ENCODE measurements around the gene HCN4.

The HCN4 gene

DNA sequence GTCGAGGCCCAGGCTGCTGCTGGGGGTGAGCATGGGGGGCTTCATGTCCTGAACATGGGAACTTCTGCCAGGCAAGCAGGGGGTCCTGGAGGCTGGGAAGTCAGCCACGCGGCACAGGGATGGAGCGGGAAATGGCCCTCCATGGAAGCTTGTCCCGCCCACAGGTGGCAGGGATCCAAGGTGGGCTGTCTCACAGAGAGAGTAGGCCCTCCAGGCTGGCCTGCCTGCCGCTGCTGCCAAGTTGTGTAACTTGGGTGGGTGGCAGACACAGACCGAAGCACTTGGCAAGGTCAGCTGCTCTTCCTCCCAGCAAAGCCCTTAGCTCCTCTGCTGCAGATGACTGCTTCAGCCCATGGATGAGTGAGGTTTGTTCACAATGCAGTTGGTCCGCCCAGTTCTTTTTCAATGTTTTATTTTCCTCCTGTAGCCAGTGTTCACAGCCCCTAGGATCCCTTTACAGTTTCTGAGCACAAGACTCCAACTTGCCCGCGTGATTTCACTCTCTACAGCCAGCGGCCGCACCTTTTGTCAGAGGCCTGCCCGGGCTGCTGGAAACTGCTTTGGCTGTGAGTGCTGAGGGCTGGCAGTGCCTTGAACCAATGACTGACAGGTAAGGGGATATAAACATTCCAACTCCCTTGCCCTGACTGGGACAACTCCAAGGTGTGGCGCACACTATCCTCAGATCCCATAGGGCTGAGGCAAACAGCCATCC lies 26.7 kb downstream of the HCN4 start:
- no peak for DNase-seq

DNA sequence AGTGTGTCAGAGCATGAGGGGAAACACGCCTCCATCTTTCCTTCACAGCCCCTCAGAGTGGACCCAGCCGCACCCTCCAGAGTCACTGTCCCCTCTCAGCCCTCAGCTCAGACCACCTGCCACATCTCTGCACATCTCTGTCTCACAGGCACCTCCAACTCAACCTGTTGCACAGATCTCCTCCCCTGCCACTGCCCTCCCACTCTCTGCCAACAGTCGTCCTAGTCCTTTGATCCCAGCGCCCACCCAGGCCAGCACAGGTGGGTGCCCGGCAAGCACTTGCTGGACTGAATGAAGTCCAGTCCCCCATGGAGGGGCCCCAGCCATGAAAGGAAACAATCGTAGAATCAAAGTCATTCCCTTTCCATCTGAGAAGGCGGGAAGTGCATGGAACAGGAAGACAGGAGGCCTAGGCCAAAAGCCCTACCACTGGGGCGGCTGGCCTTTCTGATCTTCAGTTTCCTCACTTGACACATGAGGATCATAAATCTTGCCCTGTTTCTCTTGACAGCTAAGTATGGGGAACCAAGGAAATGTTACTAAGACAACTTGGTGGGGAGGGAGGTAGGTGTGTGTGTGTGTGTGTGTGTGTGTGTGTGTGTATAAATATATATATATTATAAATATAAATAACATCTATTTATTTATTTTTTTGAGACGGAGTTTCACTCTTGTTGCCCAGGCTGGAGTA lies 28.1 kb downstream of the HCN4 start:
- no peak for DNase-seq

- no peak for DNase-seq
Observed at GRCh38 chr15:73338606-73339374, 30.0 kb downstream of the HCN4 start.

- DNase-seq = no peak
Observed at GRCh38 chr15:73338058-73338457, 30.7 kb downstream of the HCN4 start.

DNA sequence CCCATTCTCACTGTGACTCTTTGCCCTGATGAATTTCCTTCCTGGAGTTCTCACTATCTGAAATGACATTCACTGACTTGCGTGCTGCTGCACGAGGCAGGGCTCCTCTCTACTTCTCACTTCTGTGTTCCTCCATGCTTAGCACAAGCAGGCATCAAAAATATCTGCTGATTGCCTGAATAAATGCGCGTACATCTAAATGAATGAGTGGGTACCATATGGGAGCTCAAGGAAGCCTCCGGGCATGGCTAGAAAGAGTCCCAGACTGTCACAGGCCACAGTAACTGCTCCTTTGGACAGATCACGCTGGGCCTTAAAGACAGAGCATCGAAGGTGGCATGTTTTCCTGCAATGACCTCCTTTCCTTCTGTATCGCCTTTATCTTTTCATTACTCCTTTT lies 31.6 kb downstream of the HCN4 start:
- DNase-seq = no peak

GRCh38 chr15:73336756-73337155 lies 32.0 kb downstream of the HCN4 start:
- no peak for DNase-seq

DNA sequence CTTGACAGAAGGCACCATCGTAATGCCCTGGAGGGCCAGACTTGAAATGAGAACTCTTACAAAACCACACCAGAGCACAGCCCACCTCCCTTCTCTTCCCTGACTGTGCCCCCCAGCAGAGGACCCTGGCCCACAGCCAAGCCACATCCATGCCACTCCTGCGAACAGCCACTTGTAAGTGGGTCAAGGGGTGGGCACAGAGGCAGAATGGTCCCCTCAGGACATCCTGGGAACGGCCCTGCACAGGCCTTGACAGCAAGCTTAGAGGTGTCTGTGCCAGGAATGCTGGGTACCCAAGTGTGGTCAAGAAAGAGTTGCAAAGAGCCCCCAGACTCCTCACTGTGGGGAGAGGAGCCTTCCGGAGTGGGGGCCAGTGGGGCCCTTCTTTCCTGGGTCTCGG lies 33.3 kb downstream of the HCN4 start:
- no peak for DNase-seq

DNA sequence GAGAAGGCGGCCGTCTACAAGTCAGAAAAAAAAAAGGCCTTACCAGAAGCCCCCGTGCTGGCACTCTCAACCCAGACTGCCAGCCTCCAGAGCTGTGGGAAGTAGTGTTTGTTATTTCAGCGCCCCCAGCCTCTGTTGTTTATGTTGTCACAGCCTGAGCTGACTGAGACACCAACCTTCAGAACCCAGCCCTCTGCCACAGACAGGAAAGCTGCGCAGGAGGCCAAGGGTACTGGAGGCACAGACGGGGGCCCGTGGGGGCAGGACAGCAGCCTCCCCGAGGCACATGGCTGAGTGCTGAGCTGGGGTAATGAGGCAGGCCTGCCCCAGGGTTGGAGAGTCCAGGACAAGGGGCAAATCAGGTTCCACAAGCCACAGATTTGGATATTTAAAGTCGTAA lies 33.7 kb downstream of the HCN4 start:
- no peak for DNase-seq

- DNase-seq = no peak
Observed at GRCh38 chr15:73334086-73334485, 34.7 kb downstream of the HCN4 start.

- no peak for DNase-seq
Observed at GRCh38 chr15:73333001-73333400, 35.8 kb downstream of the HCN4 start.

DNA sequence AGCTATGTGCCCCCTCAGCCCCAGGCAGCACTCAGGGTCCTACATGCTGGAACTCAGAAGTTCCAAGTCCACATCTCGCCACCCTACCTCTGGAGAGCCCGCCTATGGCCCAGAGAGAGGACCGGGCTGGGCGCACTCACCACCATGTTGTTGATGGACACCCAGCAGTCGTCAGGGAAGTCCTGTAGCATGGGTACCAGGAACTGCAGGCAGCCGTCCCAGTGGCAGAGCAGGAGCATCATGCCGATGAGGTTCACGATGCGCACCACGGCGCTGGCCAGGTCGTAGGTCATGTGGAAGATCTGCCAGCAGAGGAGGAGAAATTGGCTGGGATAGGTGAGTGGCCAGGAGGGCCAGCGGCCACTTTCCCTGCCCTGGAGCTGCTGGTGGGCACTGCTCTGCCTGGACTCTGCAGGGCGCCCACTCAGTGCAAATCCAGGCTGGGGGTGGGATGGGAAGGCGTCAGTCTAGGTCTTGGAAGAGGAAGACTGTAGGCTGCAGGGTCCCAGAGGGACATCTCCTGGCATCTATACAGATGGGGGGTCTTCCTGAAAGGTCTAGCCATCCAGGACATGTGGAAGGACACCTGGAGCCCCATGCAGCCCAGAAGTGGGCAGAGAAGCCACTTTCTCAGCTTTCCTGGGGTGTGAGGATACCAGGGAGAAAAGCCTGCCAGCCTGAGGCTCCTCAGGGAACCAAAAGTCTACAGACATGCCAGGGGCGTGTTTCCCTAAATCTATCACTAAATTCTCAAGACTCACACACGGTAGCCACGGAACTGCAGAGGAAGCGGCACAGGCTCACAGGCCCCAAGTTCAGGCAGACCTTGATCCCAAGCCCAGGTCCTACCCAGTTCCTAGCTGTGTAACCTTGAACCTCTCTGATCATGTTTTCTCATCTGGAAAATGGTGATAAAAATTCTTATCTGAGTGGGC lies 36.5 kb downstream of the HCN4 start:
- DNase-seq = no peak

GRCh38 chr15:73331501-73331900 lies 37.3 kb downstream of the HCN4 start:
- DNase-seq = no peak

- no peak for DNase-seq
Observed at GRCh38 chr15:73330206-73331051, 38.3 kb downstream of the HCN4 start.

- DNase-seq = no peak
Observed at GRCh38 chr15:73329501-73330200, 39.1 kb downstream of the HCN4 start.

DNA sequence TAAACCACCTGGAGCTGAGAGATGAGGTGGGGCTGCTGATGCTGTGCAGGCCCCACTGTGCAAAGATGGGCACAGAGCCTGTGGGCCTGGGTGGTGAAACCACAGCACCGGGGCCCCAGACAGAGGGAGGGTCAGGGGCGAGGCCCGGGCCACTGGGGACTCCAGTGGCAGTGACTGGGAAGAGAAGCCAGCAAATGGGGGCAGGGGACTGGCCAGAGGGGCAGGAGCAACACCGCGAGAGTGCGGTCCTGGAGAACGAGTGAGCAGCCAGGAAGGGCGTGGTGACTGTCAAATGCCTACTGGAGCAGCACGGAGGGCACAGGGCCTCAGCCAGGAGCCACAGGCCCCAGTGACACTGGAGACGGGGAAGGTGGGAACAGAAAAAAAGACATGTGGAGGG lies 39.8 kb downstream of the HCN4 start:
- no peak for DNase-seq

DNA sequence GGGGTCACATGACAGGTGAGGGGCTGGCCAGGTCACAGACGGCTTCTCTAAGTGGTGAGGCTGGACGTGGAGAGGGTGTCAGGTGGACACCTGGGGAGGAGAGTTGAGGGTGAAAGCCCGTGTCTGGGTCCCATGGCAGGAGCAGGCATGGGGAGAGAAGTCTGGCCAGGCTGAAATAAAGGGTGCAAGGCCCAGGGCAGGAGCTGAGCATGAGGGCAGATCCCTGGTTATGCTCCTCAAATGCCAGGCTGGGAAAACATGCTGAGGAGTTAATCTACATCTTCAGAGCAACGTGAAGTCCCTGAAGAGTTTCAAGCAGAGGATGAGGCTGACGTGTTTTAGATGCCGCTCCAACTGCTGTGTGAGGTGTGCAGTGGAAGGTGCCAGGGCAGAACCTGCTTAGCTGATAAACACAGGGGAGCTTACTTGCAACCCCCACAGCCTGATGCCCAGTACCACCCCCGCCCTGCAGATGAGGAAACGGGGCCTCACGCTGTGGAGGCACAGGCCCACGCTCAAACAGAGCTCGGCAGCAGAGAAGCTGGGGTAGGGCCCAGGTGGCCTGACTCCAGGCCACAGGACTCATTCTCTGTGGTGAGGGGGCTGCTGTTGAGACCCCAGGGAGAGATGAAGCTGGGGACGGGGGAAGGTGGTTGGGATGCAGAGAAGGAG lies 40.5 kb downstream of the HCN4 start:
- DNase-seq = no peak

- DNase-seq = no peak
Observed at GRCh38 chr15:73326157-73326556, 42.6 kb downstream of the HCN4 start.

- no peak for DNase-seq
Observed at GRCh38 chr15:73325191-73325861, 43.4 kb downstream of the HCN4 start.

DNA sequence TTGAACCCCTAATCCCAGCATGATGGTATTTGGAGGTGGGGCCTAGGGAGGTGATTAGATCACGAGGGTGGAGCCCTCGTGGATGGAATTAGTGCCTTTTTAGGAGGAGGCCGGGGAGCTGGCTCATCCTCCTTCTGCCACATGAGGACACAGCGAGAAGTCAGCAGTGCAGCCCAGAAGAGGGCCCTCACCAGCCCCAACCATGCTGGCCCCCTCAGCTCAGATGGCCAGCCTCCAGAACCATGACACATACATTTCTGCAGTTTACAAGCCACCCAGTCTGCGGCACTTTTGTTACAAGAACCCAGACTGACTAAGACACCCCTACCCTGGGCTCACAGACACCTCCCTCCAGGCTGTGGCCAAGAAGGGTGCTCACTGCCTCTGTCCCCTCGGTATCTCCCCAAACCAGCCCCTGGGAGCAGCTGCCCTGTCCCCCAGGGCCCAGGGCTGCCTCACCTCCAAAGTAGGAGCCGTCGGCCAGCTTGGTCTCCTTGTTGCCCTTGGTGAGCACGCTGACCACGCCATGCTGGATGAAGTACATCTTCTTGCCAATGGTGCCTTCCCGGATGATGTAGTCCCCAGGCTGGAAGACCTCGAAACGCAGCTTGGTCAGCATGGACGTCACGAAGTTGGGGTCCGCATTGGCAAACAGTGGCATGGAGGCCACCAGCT lies 44.1 kb downstream of the HCN4 start:
- DNase-seq = no peak

All from stimulated activated naive CD4-positive, alpha-beta T cell (primary cell).